AG09319 (cell line): ENCODE results near the gene NDUFAF5.
"Not testable (repeated sequence)": the region's sequence is repeated elsewhere in the genome, so short reads cannot be mapped to it uniquely, and the experiment has no call there.

ENCODE experiments used
- DNase-seq: peaks from one replicate; pipeline ENCODE4 v3.0.0-alpha.2; 2010; ENCODE audit warnings: low read depth; ENCODE audit errors: extremely low read depth
- CTCF ChIP-seq: IDR thresholded peaks from 2 replicates; pipeline ENCODE4 v1.5.1; 2011; ENCODE audit warnings: low read depth, mild to moderate bottlenecking, inconsistent platforms, low read length, moderate library complexity

NDUFAF5 gene

GRCh38 chr20:13784893-13785715 is at the start of gene NDUFAF5, which contains the start of gene ESF1:
TSS of gene NDUFAF5 (plus strand) at chr20:13785028. CDS start at chr20:13785069, 41 bp downstream.
TSS of gene ESF1 (minus strand) at chr20:13784919. CDS start at chr20:13783140, 1,779 bp downstream.
- no peak for TF ChIP-seq CTCF
- DNase-seq, result peak; percentile 90

GRCh38 chr20:13735826-13736225 is 49.0 kb upstream of the NDUFAF5 start:
- TF ChIP-seq CTCF, result no peak
- DNase-seq, result no peak

GRCh38 chr20:13736436-13737191 is 48.2 kb upstream of the NDUFAF5 start:
- TF ChIP-seq CTCF, result no peak
- DNase-seq, result peak; percentile 19

GRCh38 chr20:13738187-13738586 is 46.6 kb upstream of the NDUFAF5 start:
- not testable (repeated sequence) for DNase-seq

- DNase-seq, result no peak
- TF ChIP-seq CTCF, result no peak
Measured at GRCh38 chr20:13739731-13740649, 44.8 kb upstream of the NDUFAF5 start.

GRCh38 chr20:13741879-13742278 is 42.9 kb upstream of the NDUFAF5 start:
- no peak for TF ChIP-seq CTCF
- DNase-seq, result no peak

- TF ChIP-seq CTCF, result no peak
- DNase-seq, result no peak
Measured at GRCh38 chr20:13744352-13744751, 40.5 kb upstream of the NDUFAF5 start.
